Mesodermal cell (in vitro differentiated cells): ENCODE data around the gene TRIM17.

Experiments
- H3K27ac ChIP-seq: 2 replicates; pipeline ENCODE4 v1.7.0; 2013; ENCODE audit warnings: mild to moderate bottlenecking, low read depth, low read length, moderate library complexity; ENCODE audit not compliant: severe bottlenecking
- H3K36me3 ChIP-seq: 2 replicates; pipeline ENCODE4 v1.7.1; 2013; ENCODE audit warnings: mild to moderate bottlenecking, low read length, moderate library complexity; ENCODE audit not compliant: control insufficient read depth, insufficient read depth
- H3K4me1 ChIP-seq: one replicate; pipeline ENCODE4 v1.7.1; 2013; ENCODE audit warnings: mild to moderate bottlenecking, low read length; ENCODE audit not compliant: insufficient read depth, control insufficient read depth, poor library complexity, severe bottlenecking
- H3K4me3 ChIP-seq: 2 replicates; pipeline ENCODE4 v1.7.0; 2013; ENCODE audit warnings: low read length, control low read depth, mild to moderate bottlenecking; ENCODE audit not compliant: insufficient read depth, poor library complexity, severe bottlenecking; ENCODE audit errors: extremely low read depth
- H3K9me3 ChIP-seq: 2 replicates; pipeline ENCODE4 v1.7.1; 2013; ENCODE audit warnings: mild to moderate bottlenecking, low read length, moderate library complexity; ENCODE audit not compliant: control insufficient read depth
- WGBS, 2 experiments: methylation state at CpG; one replicate each; pipeline ENCODE4 v1.1.5; 2013; ENCODE audit warnings: missing lambda C conversion rate in 2 of 2; ENCODE audit not compliant: insufficient coverage in 2 of 2; 5-methylcytosine and 5-hydroxymethylcytosine counted together

TRIM17 gene

DNA sequence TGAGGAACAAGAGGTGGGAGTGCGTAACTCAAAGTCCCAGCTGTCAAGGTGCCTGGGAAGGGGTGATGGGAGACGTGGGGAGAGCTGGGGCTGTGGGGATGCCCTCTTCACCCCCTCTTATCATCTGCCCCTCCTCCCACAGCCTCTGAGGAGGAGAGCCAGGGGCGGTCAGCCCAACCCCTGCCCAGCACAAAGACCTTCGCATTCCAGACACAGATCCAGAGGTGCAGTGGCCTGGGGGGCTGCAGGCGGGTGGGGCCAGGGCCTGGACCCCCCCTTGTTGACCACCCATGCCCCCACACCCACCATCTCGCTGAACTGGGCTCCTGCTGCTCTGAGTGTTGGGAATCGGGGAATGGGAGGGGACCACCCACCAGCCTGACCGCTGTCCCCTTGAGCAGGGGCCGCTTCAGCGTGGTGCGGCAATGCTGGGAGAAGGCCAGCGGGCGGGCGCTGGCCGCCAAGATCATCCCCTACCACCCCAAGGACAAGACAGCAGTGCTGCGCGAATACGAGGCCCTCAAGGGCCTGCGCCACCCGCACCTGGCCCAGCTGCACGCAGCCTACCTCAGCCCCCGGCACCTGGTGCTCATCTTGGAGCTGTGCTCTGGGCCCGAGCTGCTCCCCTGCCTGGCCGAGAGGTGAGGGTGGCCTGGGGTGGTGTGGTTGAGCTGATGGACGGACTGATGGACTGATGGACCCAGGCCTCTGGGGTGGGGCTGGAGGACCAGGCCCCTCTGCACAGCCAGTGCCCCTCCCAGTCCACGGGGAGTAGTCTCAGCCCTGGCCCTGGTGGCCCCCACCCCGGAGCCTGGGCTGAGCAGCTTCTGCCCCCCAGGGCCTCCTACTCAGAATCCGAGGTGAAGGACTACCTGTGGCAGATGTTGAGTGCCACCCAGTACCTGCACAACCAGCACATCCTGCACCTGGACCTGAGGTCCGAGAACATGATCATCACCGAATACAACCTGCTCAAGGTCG is 39.7 kb downstream of the TRIM17 start:
- no peaks in the 10 kb centered on the region for H3K4me1 ChIP-seq
- no peak overlapping the region for H3K27ac ChIP-seq
- H3K4me3 ChIP-seq, result no peak overlapping the region
- H3K36me3 ChIP-seq, result no peaks in the 10 kb centered on the region
- WGBS, 2 experiments, result 93 to 94% methylated on average over 10 to 17 of the region's 31 CpGs
- no peaks in the 10 kb centered on the region for H3K9me3 ChIP-seq

DNA sequence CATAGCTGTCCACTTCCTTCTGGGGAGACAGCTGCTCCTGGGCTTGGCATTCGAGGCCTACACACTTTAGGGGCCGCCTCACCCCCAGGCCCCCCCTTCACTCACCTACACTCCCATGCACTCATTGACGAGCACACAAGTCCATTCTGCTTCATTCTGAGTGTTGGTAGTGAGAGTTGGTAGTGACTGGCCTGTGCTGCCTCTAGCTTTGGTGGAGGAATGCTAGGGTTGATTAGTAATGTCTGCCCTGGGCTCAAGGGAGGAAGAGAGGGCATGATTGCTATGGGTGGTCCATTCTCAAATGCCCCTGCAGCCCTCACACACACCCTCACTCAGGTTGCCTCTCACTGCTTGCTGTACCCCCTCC is 40.4 kb downstream of the TRIM17 start:
- no CpG with 5 or more reads among the region's 3 CpGs for WGBS, 2 experiments
- H3K9me3 ChIP-seq, result no peaks in the 10 kb centered on the region
- H3K27ac ChIP-seq, result no peak overlapping the region
- no peak overlapping the region for H3K4me3 ChIP-seq
- H3K4me1 ChIP-seq, result no peaks in the 10 kb centered on the region
- no peaks in the 10 kb centered on the region for H3K36me3 ChIP-seq

DNA sequence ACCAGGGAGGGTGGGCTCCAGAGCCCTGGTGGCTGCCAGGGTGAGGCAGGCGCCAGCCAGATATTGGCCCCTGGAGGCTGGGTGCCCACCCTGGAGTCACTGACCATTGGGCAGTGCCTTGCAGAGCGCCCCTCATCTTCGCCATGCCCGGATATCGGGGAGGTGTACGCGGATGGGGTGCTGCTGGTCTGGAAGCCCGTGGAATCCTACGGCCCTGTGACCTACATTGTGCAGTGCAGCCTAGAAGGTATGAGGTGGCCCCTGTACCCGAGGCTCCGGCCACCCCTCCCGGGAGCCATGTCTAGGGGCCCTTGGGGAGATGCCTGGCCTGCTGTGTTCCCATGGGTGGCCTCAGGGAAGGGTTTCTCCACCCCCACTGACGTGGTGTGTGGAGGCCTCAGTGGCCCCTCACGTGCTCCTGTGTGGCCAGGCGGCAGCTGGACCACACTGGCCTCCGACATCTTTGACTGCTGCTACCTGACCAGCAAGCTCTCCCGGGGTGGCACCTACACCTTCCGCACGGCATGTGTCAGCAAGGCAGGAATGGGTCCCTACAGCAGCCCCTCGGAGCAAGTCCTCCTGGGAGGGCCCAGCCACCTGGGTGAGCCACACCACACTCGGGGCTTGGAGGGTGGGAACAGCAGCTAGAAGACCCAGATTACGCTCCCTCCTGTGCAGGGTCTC is 40.9 kb downstream of the TRIM17 start:
- Histone ChIP-seq H3K36me3 (no peaks in the 10 kb centered on the region), H3K4me3 (no peak overlapping the region), H3K9me3 (no peaks in the 10 kb centered on the region), H3K4me1 (no peaks in the 10 kb centered on the region), H3K27ac (no peak overlapping the region)
- 94 to 96% methylated on average over 21 to 22 of the region's 22 CpGs for WGBS, 2 experiments

DNA sequence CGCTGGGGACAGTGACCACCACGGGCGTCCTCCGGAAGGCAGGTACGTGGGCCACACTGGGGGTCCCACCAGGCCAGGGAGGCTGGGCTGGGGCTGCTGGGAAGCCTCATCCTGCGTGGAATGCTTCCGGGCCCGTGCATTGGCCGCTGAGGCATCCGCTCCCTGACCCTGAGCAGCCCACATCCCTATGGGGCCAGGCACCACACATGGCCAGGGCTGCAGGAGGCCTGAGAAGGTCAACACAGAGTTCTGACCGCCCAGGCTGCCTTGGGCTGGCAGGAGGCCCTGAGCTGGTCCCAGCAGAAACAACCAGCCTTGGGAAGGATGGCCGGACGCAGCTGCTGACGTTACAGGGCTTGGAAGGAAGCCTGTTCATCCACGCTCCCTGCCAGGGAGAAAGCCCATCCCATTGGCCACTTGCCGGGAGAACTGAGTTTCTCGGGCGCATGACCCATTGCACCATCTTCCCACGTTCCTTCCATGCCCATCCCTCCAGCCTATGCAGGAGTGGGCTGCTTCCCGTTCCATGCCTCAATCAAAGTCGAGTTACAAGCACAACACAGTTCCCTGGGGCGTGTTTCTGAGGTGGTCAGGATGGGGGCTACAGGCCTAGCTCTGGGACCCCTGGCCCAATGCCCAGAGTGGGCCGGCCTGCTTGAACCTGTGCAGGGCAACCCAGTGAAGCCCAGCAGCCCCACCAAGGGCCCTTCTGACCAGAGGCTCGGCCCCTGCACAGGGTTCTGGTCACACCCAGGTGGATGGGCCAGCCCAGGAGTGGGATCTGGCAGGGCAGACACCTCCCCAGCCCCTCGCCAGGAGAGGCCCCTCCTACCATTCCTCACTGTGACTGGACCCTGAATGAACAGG is 41.7 kb downstream of the TRIM17 start:
- 90 to 92% methylated on average over 21 to 24 of the region's 25 CpGs for WGBS, 2 experiments
- H3K36me3 ChIP-seq, result no peaks in the 10 kb centered on the region
- no peaks in the 10 kb centered on the region for H3K4me1 ChIP-seq
- H3K9me3 ChIP-seq, result no peaks in the 10 kb centered on the region
- no peak overlapping the region for H3K27ac ChIP-seq
- no peak overlapping the region for H3K4me3 ChIP-seq

DNA sequence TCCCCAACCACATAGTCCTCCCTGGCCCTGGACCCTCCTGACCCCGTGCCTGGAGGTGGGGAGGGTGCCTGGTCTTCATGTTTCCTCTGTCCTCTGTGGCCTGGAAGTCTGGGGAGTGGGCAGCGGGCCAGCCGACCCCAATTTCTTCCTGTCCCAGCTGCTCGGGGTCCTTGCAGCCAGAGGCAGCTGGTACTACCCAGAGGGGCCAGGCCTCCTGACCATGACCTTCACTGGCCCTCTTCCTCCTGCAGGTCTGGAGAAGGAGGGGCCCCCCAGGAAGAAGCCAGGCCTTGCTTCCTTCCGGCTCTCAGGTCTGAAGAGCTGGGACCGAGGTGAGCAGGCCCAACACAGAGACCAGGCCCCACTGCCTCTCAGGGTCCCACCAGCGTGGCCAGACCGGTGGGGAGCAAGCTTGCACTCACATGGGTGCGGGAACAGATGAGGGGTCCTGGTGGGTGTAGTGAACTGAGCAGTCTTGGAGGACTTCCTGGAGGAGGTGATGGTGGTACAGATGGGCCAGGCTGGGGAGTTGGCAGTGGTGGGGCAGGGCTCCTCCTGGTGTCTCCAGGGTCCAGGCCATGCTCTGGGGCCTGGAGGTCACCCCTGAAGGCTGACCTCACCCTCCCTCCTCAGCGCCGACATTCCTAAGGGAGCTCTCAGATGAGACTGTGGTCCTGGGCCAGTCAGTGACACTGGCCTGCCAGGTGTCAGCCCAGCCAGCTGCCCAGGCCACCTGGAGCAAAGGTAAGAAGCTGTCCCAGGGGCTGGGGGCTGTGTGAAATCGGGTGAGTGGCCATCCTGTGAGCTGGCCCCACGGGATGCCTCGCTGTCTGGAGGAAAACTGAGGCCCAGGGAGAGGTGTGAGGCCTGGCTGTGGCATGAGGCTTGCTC is 42.7 kb downstream of the TRIM17 start:
- H3K4me3 ChIP-seq, result no peak overlapping the region
- 89 to 91% methylated on average over 8 to 12 of the region's 14 CpGs for WGBS, 2 experiments
- H3K4me1 ChIP-seq, result no peaks in the 10 kb centered on the region
- no peak overlapping the region for H3K27ac ChIP-seq
- no peaks in the 10 kb centered on the region for H3K9me3 ChIP-seq
- no peaks in the 10 kb centered on the region for H3K36me3 ChIP-seq

DNA sequence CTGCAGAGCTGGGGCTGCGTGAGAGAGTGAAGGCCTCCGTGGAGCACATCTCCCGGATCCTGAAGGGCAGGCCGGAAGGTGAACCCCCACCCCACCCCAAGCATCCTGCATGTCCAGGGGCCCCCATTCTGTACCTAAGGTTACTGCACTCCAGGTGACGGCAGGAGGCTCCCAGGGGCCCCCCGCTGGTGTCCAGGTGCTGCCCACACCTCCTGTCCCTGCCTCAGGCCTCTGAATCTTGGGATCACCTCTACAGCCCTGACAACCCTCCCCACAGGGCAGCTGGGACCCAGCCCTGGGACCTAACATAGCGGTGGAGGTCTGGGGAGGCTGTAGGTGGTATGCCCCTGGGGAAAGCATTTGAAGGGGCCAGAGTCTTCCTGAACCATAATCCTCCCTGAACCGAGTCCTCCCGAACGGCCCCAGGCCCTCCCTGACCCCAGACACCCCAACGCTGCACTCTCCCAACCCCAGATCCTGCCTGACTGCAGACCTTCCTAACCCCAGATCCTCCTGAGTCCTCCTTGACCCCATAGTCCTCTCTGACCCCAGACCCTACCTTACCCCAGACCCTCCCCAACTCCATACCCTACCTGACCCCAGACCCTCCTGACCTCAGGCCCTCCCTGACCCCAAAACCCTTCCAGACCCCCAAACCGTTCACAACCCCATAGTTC is 43.5 kb downstream of the TRIM17 start:
- H3K36me3 ChIP-seq, result no peaks in the 10 kb centered on the region
- no peaks in the 10 kb centered on the region for H3K4me1 ChIP-seq
- 85 to 91% methylated on average over 5 to 11 of the region's 12 CpGs for WGBS, 2 experiments
- no peaks in the 10 kb centered on the region for H3K9me3 ChIP-seq
- no peak overlapping the region for H3K4me3 ChIP-seq
- H3K27ac ChIP-seq, result no peak overlapping the region

DNA sequence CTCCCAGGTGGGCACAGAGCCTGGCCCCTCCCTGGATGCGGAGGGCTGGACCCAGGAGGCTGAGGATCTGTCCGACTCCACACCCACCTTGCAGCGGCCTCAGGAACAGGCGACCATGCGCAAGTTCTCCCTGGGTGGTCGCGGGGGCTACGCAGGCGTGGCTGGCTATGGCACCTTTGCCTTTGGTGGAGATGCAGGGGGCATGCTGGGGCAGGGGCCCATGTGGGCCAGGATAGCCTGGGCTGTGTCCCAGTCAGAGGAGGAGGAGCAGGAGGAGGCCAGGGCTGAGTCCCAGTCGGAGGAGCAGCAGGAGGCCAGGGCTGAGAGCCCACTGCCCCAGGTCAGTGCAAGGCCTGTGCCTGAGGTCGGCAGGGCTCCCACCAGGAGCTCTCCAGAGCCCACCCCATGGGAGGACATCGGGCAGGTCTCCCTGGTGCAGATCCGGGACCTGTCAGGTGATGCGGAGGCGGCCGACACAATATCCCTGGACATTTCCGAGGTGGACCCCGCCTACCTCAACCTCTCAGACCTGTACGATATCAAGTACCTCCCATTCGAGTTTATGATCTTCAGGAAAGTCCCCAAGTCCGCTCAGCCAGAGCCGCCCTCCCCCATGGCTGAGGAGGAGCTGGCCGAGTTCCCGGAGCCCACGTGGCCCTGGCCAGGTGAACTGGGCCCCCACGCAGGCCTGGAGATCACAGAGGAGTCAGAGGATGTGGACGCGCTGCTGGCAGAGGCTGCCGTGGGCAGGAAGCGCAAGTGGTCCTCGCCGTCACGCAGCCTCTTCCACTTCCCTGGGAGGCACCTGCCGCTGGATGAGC is 44.3 kb downstream of the TRIM17 start:
- no peaks in the 10 kb centered on the region for H3K9me3 ChIP-seq
- no peaks in the 10 kb centered on the region for H3K36me3 ChIP-seq
- no peak overlapping the region for H3K27ac ChIP-seq
- WGBS, 2 experiments, result 90 to 92% methylated on average over 30 to 34 of the region's 34 CpGs
- H3K4me3 ChIP-seq, result no peak overlapping the region
- no peaks in the 10 kb centered on the region for H3K4me1 ChIP-seq

DNA sequence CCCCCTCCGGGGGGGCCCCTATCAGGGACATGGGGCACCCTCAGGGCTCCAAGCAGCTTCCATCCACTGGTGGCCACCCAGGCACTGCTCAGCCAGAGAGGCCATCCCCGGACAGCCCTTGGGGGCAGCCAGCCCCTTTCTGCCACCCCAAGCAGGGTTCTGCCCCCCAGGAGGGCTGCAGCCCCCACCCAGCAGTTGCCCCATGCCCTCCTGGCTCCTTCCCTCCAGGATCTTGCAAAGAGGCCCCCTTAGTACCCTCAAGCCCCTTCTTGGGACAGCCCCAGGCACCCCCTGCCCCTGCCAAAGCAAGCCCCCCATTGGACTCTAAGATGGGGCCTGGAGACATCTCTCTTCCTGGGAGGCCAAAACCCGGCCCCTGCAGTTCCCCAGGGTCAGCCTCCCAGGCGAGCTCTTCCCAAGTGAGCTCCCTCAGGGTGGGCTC is 44.9 kb downstream of the TRIM17 start:
- WGBS, 2 experiments, result 81 to 91% methylated on average over 2 to 4 of the region's 4 CpGs
- no peaks in the 10 kb centered on the region for H3K9me3 ChIP-seq
- H3K4me3 ChIP-seq, result no peak overlapping the region
- no peaks in the 10 kb centered on the region for H3K36me3 ChIP-seq
- H3K27ac ChIP-seq, result no peak overlapping the region
- no peaks in the 10 kb centered on the region for H3K4me1 ChIP-seq
